Measurements from ENCODE around the gene FERD3L. TPM values are rescaled to one million over a fixed set of nuclear protein-coding genes. Genes with fewer than 3 reads are reported as not detected.

Gene FERD3L
- total and polyA plus RNA-seq, 2 of the 8 experiments (the other 6 are each of a cell fraction or from before 2014, with no cell fraction given) = not detected

GRCh38 chr7:19098510-19098909 is 46.7 kb downstream of the FERD3L start:
- no peak overlapping the region for H3K56ac ChIP-seq (replicated peaks; ENCODE audit: insufficient read length, low read depth, low read length)
- ChIA-PET CTCF (ENCODE audit: partially characterized antibody) (interaction anchor here (1.8 kb wide), 1 partner anchor 24 kb away, joined by 4 read pairs; no protein-coding TSS in a partner anchor), POLR2A (ENCODE audit: partially characterized antibody) (no interaction called here)
- no peaks in the 10 kb centered on the region for H3K36me3 ChIP-seq (ENCODE audit: control insufficient read depth in 2 of 4, insufficient read depth in 4 of 4, low read length in 3 of 4)
- H2BK20ac ChIP-seq (ENCODE audit: low read length) = no peak overlapping the region
- peaks cover 0 to 3% (median under 1%) of the 10 kb centered on the region in 4 experiments; a peak in 2 of 7 replicates for H3K27me3 ChIP-seq (replicated peaks in 1 of 4; ENCODE audit: control insufficient read depth in 3 of 4, extremely low read depth in 1 of 4, insufficient read depth in 3 of 4, low read length in 3 of 4)
- whole genome bisulfite sequencing, 2 experiments (ENCODE audit: extremely low coverage in 1 of 2, insufficient coverage in 1 of 2, insufficient read length in 1 of 2, insufficient replicate concordance in 2 of 2, low coverage in 1 of 2, low lambda C conversion rate in 2 of 2, missing lambda C conversion rate in 1 of 2) = 100% methylated on average over 1 of the region's 1 CpG; no CpG with 5 or more reads in 1 of the 2 experiments
- H3K9me3 ChIP-seq (ENCODE audit: insufficient read depth in 2 of 2, low read depth in 1 of 2, low read length in 1 of 2) = no peaks in the 10 kb centered on the region
- H3K4me3 ChIP-seq (ENCODE audit: extremely low read depth in 1 of 4, insufficient read depth in 2 of 4, low read depth in 3 of 4, low read length in 4 of 4) = no peak overlapping the region
- no peak overlapping the region for H3K4me2 ChIP-seq (ENCODE audit: insufficient read depth in 1 of 2, low read depth in 2 of 2, low read length in 2 of 2)
- H3K79me1 ChIP-seq (ENCODE audit: low read depth, low read length) = no peaks in the 10 kb centered on the region
- H3K27ac ChIP-seq (ENCODE audit: low read depth, low read length) = no peak overlapping the region
- no peak overlapping the region for H4K91ac ChIP-seq (replicated peaks; ENCODE audit: insufficient read length, low read length)
- no peak overlapping the region for H2AK5ac ChIP-seq (ENCODE audit: low read depth, low read length)
- no peak overlapping the region for H3K18ac ChIP-seq (ENCODE audit: extremely low read depth, low read length)
- H4K5ac ChIP-seq (ENCODE audit: insufficient read length, low read depth, low read length) = no peak overlapping the region
- H3K9ac ChIP-seq (replicated peaks in 1 of 4; ENCODE audit: extremely low read depth in 1 of 4, low read depth in 3 of 4, low read length in 3 of 4) = no peak overlapping the region
- no peaks in the 10 kb centered on the region for H4K20me1 ChIP-seq (replicated peaks in 1 of 2; ENCODE audit: control insufficient read depth in 1 of 2, insufficient read depth in 2 of 2, low read length in 2 of 2)
- no peak overlapping the region for H2BK12ac ChIP-seq (ENCODE audit: low read depth, low read length)
- H3K4ac ChIP-seq (replicated peaks; ENCODE audit: insufficient read length, low read depth, low read length) = no peak overlapping the region
- H2AFZ ChIP-seq (ENCODE audit: low read length) = no peak overlapping the region
- no peak for TF ChIP-seq JUND (IDR thresholded peaks at IDR 0.05; ENCODE audit: low read length)
- TF ChIP-seq HDAC6 (IDR thresholded peaks at IDR 0.05; ENCODE audit: low read depth, low read length) = no peak
- TF ChIP-seq POU5F1 (IDR thresholded peaks at IDR 0.05; ENCODE audit: low read depth, low read length) = no peak
- no peak for TF ChIP-seq FOSL1 (IDR thresholded peaks at IDR 0.05; ENCODE audit: insufficient read depth, low read depth, low read length)
- TF ChIP-seq KDM1A (IDR thresholded peaks at IDR 0.05; ENCODE audit: borderline replicate concordance, low read length) = no peak
- TF ChIP-seq NANOG (IDR thresholded peaks at IDR 0.05; ENCODE audit: insufficient read depth, low read depth, low read length, poor library complexity, severe bottlenecking) = no peak
- TF ChIP-seq RXRA (IDR thresholded peaks at IDR 0.05; ENCODE audit: insufficient read depth, low read depth, low read length) = no peak
- TF ChIP-seq GABPA (IDR thresholded peaks at IDR 0.05; ENCODE audit: borderline replicate concordance, insufficient read depth, low read length) = no peak
- no peak overlapping the region for H3K23ac ChIP-seq (ENCODE audit: insufficient read length)
- H4K8ac ChIP-seq (ENCODE audit: extremely low read depth, insufficient read depth, low read length) = no peak overlapping the region
- no peak for DNase-seq (ENCODE audit: low read depth in 1 of 2, low spot score in 2 of 2)
- H2BK120ac ChIP-seq (replicated peaks; ENCODE audit: low read depth, low read length) = no peak overlapping the region
- H3K14ac ChIP-seq (ENCODE audit: insufficient read length) = no peak overlapping the region
- no peaks in the 10 kb centered on the region for H3K79me2 ChIP-seq (ENCODE audit: control insufficient read depth in 1 of 2, insufficient read depth in 2 of 2, low read length in 2 of 2)
- H2BK15ac ChIP-seq (ENCODE audit: low read length) = no peak overlapping the region
- peaks cover 0 to 6% (median 5%) of the 10 kb centered on the region in 4 experiments; a peak in 3 of 7 replicates for H3K4me1 ChIP-seq (replicated peaks in 1 of 4; ENCODE audit: control insufficient read depth in 3 of 4, insufficient read depth in 4 of 4, low read length in 3 of 4)
- FAIRE-seq = no peak
- H2BK5ac ChIP-seq (ENCODE audit: low read depth, low read length) = no peak overlapping the region
- H3K23me2 ChIP-seq (ENCODE audit: low read depth, low read length) = no peaks in the 10 kb centered on the region

All from H1 (cell line).